OCI-LY1 (cell line): ENCODE data around the gene CTXN2.

ENCODE experiments used
- H2AFZ ChIP-seq: fragments of 200-600 bp; sonication (generic), shearing (Covaris generic); 2 replicates; pipeline ENCODE4 v1.6.0; 2014; ENCODE audit warnings: antibody characterized with exemption, mild to moderate bottlenecking, low read length
- H3F3A ChIP-seq: fragments of 200-600 bp; sonication (generic), shearing (Covaris generic); 2 replicates; pipeline ENCODE4 v1.6.0; 2014; ENCODE audit warnings: mild to moderate bottlenecking, antibody characterized with exemption, low read length, moderate library complexity; ENCODE audit not compliant: insufficient read depth
- H3K27ac ChIP-seq: fragments of 200-600 bp; sonication (generic); 2 replicates; pipeline ENCODE4 v1.5.1; 2014; ENCODE audit warnings: low read length, mixed run types, mild to moderate bottlenecking, low read depth; ENCODE audit not compliant: poor library complexity, severe bottlenecking
- H3K27me3 ChIP-seq: fragments of 200-600 bp; sonication (generic); 2 replicates; pipeline ENCODE4 v1.6.0; 2014; ENCODE audit warnings: antibody characterized with exemption, mild to moderate bottlenecking, low read length, moderate library complexity; ENCODE audit not compliant: insufficient read depth
- H3K36me3 ChIP-seq: fragments of 200-600 bp; sonication (generic); 2 replicates; pipeline ENCODE4 v1.6.1; 2014; ENCODE audit warnings: mild to moderate bottlenecking, antibody characterized with exemption, low read length, moderate library complexity, mixed read lengths; ENCODE audit not compliant: insufficient read depth
- H3K4me1 ChIP-seq: fragments of 200-600 bp; sonication (generic); 2 replicates; pipeline ENCODE4 v1.5.1; 2014; ENCODE audit warnings: mild to moderate bottlenecking, low read length, moderate library complexity; ENCODE audit not compliant: insufficient read depth, severe bottlenecking
- H3K4me2 ChIP-seq: fragments of 200-600 bp; sonication (generic), shearing (Covaris generic); 2 replicates; pipeline ENCODE4 v1.6.1; 2014; ENCODE audit warnings: low read length
- H3K4me3 ChIP-seq: fragments of 200-600 bp; sonication (generic); 2 replicates; pipeline ENCODE4 v1.5.1; 2014; ENCODE audit warnings: low read length, low read depth, mild to moderate bottlenecking, mixed read lengths; ENCODE audit not compliant: poor library complexity, severe bottlenecking
- H3K79me2 ChIP-seq: fragments of 200-600 bp; shearing (Covaris generic); 2 replicates; pipeline ENCODE4 v1.6.1; 2016; ENCODE audit warnings: mixed run types, low read length, mixed read lengths; ENCODE audit not compliant: insufficient read depth
- H3K9ac ChIP-seq: fragments of 200-600 bp; sonication (generic), shearing (Covaris generic); 2 replicates; pipeline ENCODE4 v1.6.1; 2014; ENCODE audit warnings: mild to moderate bottlenecking, low read length, mixed read lengths
- H3K9me2 ChIP-seq: fragments of 200-600 bp; sonication (generic), shearing (Covaris generic); 2 replicates; pipeline ENCODE4 v1.6.1; 2014; ENCODE audit warnings: low read depth, mild to moderate bottlenecking, low read length, mixed read lengths
- H3K9me3 ChIP-seq: fragments of 200-600 bp; shearing (Covaris generic); 2 replicates; pipeline ENCODE4 v1.6.1; 2014; ENCODE audit warnings: low read length, mixed read lengths
- H4K20me1 ChIP-seq: fragments of 200-600 bp; sonication (generic), shearing (Covaris generic); 2 replicates; pipeline ENCODE4 v1.6.0; 2016; ENCODE audit warnings: mild to moderate bottlenecking, low read length; ENCODE audit not compliant: insufficient read depth
- CTCF ChIP-seq: fragments of 200-600 bp; sonication (generic), shearing (Covaris generic); IDR thresholded peaks from 2 replicates; pipeline ENCODE4 v1.5.1; 2017; ENCODE audit warnings: mild to moderate bottlenecking, antibody characterized with exemption, low read length, moderate library complexity, mixed read lengths
- EZH2 ChIP-seq: fragments of 200-600 bp; sonication (generic), shearing (Covaris generic); IDR thresholded peaks from 2 replicates; pipeline ENCODE4 v1.8.0; 2017; ENCODE audit warnings: borderline replicate concordance, mixed run types, mild to moderate bottlenecking, antibody characterized with exemption, low read length, moderate library complexity, mixed read lengths

Gene CTXN2

GRCh38 chr15:48202068-48202467, 10.6 kb downstream of the CTXN2 start:
- H3K27me3 ChIP-seq = no peaks in the 10 kb centered on the region
- no peaks in the 10 kb centered on the region for H4K20me1 ChIP-seq
- no peak for TF ChIP-seq CTCF
- TF ChIP-seq EZH2 = no peak
- H3K4me3 ChIP-seq = no peak overlapping the region
- H3F3A ChIP-seq = no peaks in the 10 kb centered on the region
- no peak overlapping the region for H3K27ac ChIP-seq
- no peaks in the 10 kb centered on the region for H3K79me2 ChIP-seq
- no peaks in the 10 kb centered on the region for H3K9me3 ChIP-seq
- H3K9ac ChIP-seq = no peak overlapping the region
- H3K4me2 ChIP-seq = no peak overlapping the region
- no peaks in the 10 kb centered on the region for H3K9me2 ChIP-seq
- no peak overlapping the region for H2AFZ ChIP-seq
- H3K36me3 ChIP-seq = no peaks in the 10 kb centered on the region
- H3K4me1 ChIP-seq = no peaks in the 10 kb centered on the region

GRCh38 chr15:48205981-48206380, 14.5 kb downstream of the CTXN2 start, which contains the start of gene SLC12A1:
Gene SLC12A1, plus strand, starts transcription at chr15:48206302. Its CDS starts 1,418 bp downstream, at chr15:48207720.
- Histone ChIP-seq H3K4me3 (no peak within 1 kb of the TSS), H3K4me2 (no peak within 1 kb of the TSS), H3K9ac (no peak within 1 kb of the TSS), H3K36me3 (no peaks in the 10 kb centered on the region), H3K4me1 (no peaks in the 10 kb centered on the region), H3K9me3 (no peaks in the 10 kb centered on the region), H3K79me2 (no peaks in the 10 kb centered on the region), H4K20me1 (no peaks in the 10 kb centered on the region), H3K9me2 (no peaks in the 10 kb centered on the region), H3K27ac (no peak within 1 kb of the TSS), H2AFZ (no peak within 1 kb of the TSS), H3K27me3 (no peaks in the 10 kb centered on the region), H3F3A (no peaks in the 10 kb centered on the region)
- no peak for TF ChIP-seq CTCF
- no peak for TF ChIP-seq EZH2

- H3K27me3 ChIP-seq = no peaks in the 10 kb centered on the region
Measured at GRCh38 chr15:48221261-48221660, 29.8 kb downstream of the CTXN2 start.

More at GRCh38 chr15:48221261-48221660, 29.8 kb downstream of the CTXN2 start:
- H3K9ac ChIP-seq = no peak overlapping the region
- no peaks in the 10 kb centered on the region for H3K9me2 ChIP-seq
- no peaks in the 10 kb centered on the region for H3K4me1 ChIP-seq
- H3K4me3 ChIP-seq = no peak overlapping the region
- no peaks in the 10 kb centered on the region for H3K36me3 ChIP-seq
- no peaks in the 10 kb centered on the region for H3K79me2 ChIP-seq
- H3F3A ChIP-seq = no peaks in the 10 kb centered on the region
- no peak overlapping the region for H3K4me2 ChIP-seq
- no peak overlapping the region for H3K27ac ChIP-seq
- no peak overlapping the region for H2AFZ ChIP-seq
- H4K20me1 ChIP-seq = no peaks in the 10 kb centered on the region
- no peaks in the 10 kb centered on the region for H3K9me3 ChIP-seq
- TF ChIP-seq EZH2 (no peak), CTCF (no peak)
